HUES64 (cell line): Measurements from ENCODE around the gene KRTAP10-9.
"Not testable (repeated sequence)": the region's sequence is repeated elsewhere in the genome, so short reads cannot be mapped to it uniquely, and the experiment has no call there.

Experiments
- H3K27ac ChIP-seq: 2 replicates; pipeline ENCODE4 v1.7.0; 2013; ENCODE audit warnings: low read depth, low read length, inconsistent platforms
- H3K27me3 ChIP-seq: 2 replicates; pipeline ENCODE4 v1.6.1; 2013; ENCODE audit warnings: mild to moderate bottlenecking, low read length; ENCODE audit not compliant: insufficient read depth
- H3K36me3 ChIP-seq: 2 replicates; pipeline ENCODE4 v1.6.1; 2013; ENCODE audit warnings: mild to moderate bottlenecking, low read length; ENCODE audit not compliant: insufficient read depth
- H3K4me1 ChIP-seq: 2 replicates; pipeline ENCODE4 v1.6.1; 2013; ENCODE audit warnings: mild to moderate bottlenecking, low read length, moderate library complexity; ENCODE audit not compliant: insufficient read depth
- H3K4me3 ChIP-seq: 2 replicates; pipeline ENCODE4 v1.5.1; 2013; ENCODE audit warnings: mild to moderate bottlenecking, low read length, moderate library complexity
- H3K9ac ChIP-seq: 2 replicates; pipeline ENCODE4 v1.6.1; 2013; ENCODE audit warnings: mild to moderate bottlenecking, low read depth, low read length
- H3K9me3 ChIP-seq: 2 replicates; pipeline ENCODE4 v1.6.1; 2013; ENCODE audit warnings: low read depth, low read length; ENCODE audit not compliant: insufficient read depth
- WGBS: fragments of 150-250, 120-280 bp; methylation state at CpG from one replicate; pipeline ENCODE4 v1.1.7; 2013; ENCODE audit warnings: missing lambda C conversion rate; 5-methylcytosine and 5-hydroxymethylcytosine counted together

The KRTAP10-9 gene

GRCh38 chr21:44658541-44658910 is 31.6 kb downstream of the KRTAP10-9 start:
- Histone ChIP-seq H3K36me3 (no peaks in the 10 kb centered on the region), H3K9me3 (no peaks in the 10 kb centered on the region), H3K4me1 (peaks cover 25% of the 10 kb centered on the region), H3K9ac (no peak overlapping the region), H3K4me3 (no peak overlapping the region), H3K27me3 (no peaks in the 10 kb centered on the region), H3K27ac (no peak overlapping the region)
- 94% methylated on average over 5 of the region's 5 CpGs for WGBS

- Histone ChIP-seq H3K9me3 (no peaks in the 10 kb centered on the region), H3K27ac (no peak overlapping the region)
- WGBS, result 74% methylated on average over 9 of the region's 11 CpGs
Measured at GRCh38 chr21:44658913-44659595, 32.2 kb downstream of the KRTAP10-9 start.

GRCh38 chr21:44661567-44661966 is 34.7 kb downstream of the KRTAP10-9 start:
- H3K36me3 ChIP-seq, H3K9me3 ChIP-seq, H3K27ac ChIP-seq, H3K27me3 ChIP-seq, H3K4me3 ChIP-seq, H3K9ac ChIP-seq: not testable (repeated sequence)
- 36% methylated on average over 6 of the region's 7 CpGs for WGBS
- peaks cover 25% of the 10 kb centered on the region for H3K4me1 ChIP-seq

More at GRCh38 chr21:44658913-44659595, 32.2 kb downstream of the KRTAP10-9 start:
- Histone ChIP-seq H3K4me3 (no peak overlapping the region), H3K4me1 (peaks cover 25% of the 10 kb centered on the region), H3K9ac (no peak overlapping the region), H3K36me3 (no peaks in the 10 kb centered on the region), H3K27me3 (no peaks in the 10 kb centered on the region)

DNA sequence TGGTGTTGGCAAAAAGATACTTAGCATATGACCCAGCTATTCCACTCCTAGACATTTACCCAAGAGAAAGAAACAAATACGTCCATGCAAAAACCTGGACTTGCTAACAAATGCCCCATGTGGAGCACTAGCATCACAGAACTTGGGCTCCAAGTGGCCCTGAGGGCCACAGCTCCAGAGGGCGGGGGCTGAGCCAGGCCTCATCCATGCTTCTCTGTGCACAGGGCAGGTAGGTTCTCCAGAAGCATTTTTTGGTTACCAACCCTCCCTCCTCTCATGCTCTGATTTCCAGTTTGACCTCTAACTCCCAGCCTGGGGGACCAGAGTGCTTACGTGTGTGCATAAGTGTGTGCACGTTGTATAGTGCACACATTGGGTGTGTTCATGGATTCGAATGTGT is 37.8 kb downstream of the KRTAP10-9 start:
- Histone ChIP-seq H3K4me3 (no peak overlapping the region), H3K9me3 (peaks cover 5% of the 10 kb centered on the region; the same call in 1 of the 2 replicates), H3K27ac (no peak overlapping the region), H3K27me3 (no peaks in the 10 kb centered on the region), H3K9ac (no peak overlapping the region), H3K36me3 (no peaks in the 10 kb centered on the region), H3K4me1 (peaks cover 12% of the 10 kb centered on the region)
- WGBS, result 93% methylated on average over 5 of the region's 5 CpGs

DNA sequence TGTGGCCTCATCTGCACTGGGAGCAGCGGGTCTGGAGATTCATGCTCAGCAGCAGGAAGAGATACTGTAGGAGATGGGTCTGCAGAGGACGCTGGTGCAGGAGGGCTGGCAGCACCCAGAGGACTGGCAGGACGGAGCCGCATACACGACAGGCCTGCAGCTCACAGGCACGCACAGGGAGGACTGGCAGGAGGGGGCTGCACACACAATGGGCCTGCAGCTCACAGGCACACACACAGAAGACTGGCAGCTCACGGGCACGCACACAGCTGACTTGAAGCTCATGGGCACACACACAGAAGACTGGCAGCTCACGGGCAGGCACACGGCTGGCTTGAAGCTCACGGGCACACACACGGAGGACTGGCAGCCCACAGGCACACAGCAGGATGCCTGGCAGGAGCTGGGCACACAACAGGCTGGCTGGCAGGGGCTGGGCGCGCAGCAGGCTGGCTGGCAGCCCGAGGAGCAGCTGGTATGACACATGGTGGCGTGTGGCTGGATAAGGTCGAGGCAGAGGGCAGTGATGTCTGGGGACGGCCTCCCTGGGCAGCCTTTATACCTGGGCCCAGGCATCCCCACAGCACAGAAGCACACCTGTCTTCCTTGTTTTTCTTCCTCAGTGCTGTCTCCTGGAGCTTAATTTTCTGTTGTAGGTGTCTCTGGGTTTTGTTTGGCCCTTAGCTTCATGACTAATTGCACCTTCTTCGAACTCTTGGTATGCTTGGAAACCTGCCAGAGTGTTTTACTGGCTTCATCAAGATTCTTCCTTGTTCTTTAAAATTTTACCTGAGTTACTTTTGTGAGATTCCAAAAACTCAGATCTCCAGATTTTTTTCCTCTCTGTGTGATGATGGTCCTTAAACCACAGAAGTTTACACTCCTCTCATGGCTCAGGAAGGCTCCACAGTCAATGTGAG is 39.8 kb downstream of the KRTAP10-9 start, which contains the start of gene KRTAP12-2:
Gene KRTAP12-2, minus strand, starts transcription at position 527 of the 920 bp plus-strand sequence. Its CDS starts 41 bp downstream, at position 486.
- no peaks in the 10 kb centered on the region for H3K27me3 ChIP-seq
- H3K4me3 ChIP-seq, result no peak within 1 kb of the TSS
- no peaks in the 10 kb centered on the region for H3K4me1 ChIP-seq
- H3K9ac ChIP-seq, result no peak within 1 kb of the TSS
- WGBS, result 89% methylated on average over 19 of the region's 19 CpGs
- peaks cover 24% of the 10 kb centered on the region for H3K9me3 ChIP-seq
- H3K27ac ChIP-seq, result no peak within 1 kb of the TSS
- H3K36me3 ChIP-seq, result no peaks in the 10 kb centered on the region

- Histone ChIP-seq H3K9me3 (peaks cover 29% of the 10 kb centered on the region), H3K9ac (no peak overlapping the region), H3K27me3 (no peaks in the 10 kb centered on the region), H3K27ac (no peak overlapping the region), H3K36me3 (no peaks in the 10 kb centered on the region), H3K4me1 (no peaks in the 10 kb centered on the region), H3K4me3 (no peak overlapping the region)
- 100% methylated on average over 1 of the region's 1 CpG for WGBS
Measured at GRCh38 chr21:44667612-44668011, 40.7 kb downstream of the KRTAP10-9 start.

DNA sequence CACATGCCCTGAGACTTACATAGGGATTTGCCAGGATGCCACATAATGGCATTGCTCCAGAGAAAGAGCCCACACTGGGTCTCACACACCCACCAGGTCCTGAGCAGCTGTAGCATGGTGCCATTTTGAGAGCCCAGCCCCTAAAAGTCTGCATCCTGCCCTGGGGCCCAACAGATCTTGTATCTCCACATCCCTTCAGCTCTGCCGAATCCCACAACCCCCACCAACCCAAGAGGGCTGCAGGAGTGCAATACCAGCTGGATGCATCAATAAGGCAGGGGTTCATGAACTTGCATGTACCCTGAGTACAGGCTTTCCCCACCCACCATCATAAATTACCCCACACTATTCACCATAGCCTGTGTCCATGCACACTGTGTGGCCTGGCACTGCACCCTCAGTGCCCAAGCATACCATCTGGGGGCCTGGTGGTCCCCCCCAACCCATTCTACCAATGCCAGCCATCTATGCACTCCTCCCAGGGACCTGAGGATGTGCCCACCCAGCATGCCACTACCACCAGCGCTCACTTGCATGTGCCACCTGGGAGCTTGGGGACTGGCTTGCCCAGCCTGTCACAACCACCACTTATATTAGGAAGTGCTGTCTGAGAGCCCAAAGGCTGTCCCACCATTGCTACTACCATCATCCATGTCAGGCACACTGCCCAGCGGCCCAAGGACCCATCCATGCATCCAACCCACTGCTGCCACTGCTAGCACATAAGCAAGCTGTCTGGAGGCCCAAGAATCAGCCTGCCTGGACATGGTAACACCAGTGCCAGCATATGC is 43.9 kb downstream of the KRTAP10-9 start:
- Histone ChIP-seq H3K9me3 (peaks cover 35% of the 10 kb centered on the region), H3K27me3 (no peaks in the 10 kb centered on the region), H3K4me1 (no peaks in the 10 kb centered on the region), H3K36me3 (no peaks in the 10 kb centered on the region), H3K27ac (no peak overlapping the region), H3K9ac (no peak overlapping the region), H3K4me3 (no peak overlapping the region)
- WGBS, result 92% methylated on average over 3 of the region's 3 CpGs

DNA sequence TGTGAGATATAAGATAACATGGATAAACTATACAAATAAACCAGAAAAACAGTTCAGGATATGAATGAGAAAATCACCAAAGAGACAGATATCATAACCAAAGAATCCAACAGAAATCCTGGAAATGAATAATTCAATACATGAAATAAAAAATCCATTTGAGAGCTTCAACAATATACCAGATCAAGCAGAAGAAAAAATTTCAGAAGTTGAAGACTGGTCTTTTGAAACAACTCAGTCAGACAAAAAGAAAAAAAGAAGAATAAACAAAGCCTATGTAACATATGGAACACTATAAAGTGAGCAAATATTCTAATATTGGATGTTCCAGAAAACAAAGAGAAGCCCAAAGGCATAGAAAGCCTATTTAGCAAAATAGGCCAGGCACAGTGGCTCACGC is 45.0 kb downstream of the KRTAP10-9 start:
- Histone ChIP-seq H3K4me3 (no peak overlapping the region), H3K27ac (no peak overlapping the region)
- WGBS, result 100% methylated on average over 1 of the region's 1 CpG

GRCh38 chr21:44677881-44678280 is 51.0 kb downstream of the KRTAP10-9 start:
- 93% methylated on average over 13 of the region's 13 CpGs for WGBS

More for the DNA sequence above, 45.0 kb downstream of the KRTAP10-9 start:
- Histone ChIP-seq H3K9me3 (peaks cover 35% of the 10 kb centered on the region), H3K9ac (no peak overlapping the region), H3K27me3 (no peaks in the 10 kb centered on the region), H3K36me3 (no peaks in the 10 kb centered on the region), H3K4me1 (no peaks in the 10 kb centered on the region)

More at GRCh38 chr21:44677881-44678280, 51.0 kb downstream of the KRTAP10-9 start:
- H3K27me3 ChIP-seq, result no peaks in the 10 kb centered on the region
- no peak overlapping the region for H3K4me3 ChIP-seq
- 0 out of 2 replicates have a peak, but pooled peaks cover 6% of the 10 kb centered on the region for H3K9me3 ChIP-seq
- H3K27ac ChIP-seq, result no peak overlapping the region
- H3K4me1 ChIP-seq, result no peaks in the 10 kb centered on the region
- H3K9ac ChIP-seq, result no peak overlapping the region
- H3K36me3 ChIP-seq, result no peaks in the 10 kb centered on the region
